Stimulated activated CD4-positive, alpha-beta T cell treated with anti-CD3 and anti-CD28 coated beads, Interleukin-2, amount 100 ng/mL, for 4 hours (primary cell): Measurements from ENCODE around the gene CHPT1.
A peak's percentile ranks its signal among the peaks of the same experiment; 100 is the strongest.
"Not testable (repeated sequence)": the region's sequence is repeated elsewhere in the genome, so short reads cannot be mapped to it uniquely, and the experiment has no call there.

Experiments
- DNase-seq: peaks from one replicate; pipeline ENCODE4 v3.0.0-alpha.2; 2020; ENCODE audit warnings: low read depth

CHPT1 gene

DNA sequence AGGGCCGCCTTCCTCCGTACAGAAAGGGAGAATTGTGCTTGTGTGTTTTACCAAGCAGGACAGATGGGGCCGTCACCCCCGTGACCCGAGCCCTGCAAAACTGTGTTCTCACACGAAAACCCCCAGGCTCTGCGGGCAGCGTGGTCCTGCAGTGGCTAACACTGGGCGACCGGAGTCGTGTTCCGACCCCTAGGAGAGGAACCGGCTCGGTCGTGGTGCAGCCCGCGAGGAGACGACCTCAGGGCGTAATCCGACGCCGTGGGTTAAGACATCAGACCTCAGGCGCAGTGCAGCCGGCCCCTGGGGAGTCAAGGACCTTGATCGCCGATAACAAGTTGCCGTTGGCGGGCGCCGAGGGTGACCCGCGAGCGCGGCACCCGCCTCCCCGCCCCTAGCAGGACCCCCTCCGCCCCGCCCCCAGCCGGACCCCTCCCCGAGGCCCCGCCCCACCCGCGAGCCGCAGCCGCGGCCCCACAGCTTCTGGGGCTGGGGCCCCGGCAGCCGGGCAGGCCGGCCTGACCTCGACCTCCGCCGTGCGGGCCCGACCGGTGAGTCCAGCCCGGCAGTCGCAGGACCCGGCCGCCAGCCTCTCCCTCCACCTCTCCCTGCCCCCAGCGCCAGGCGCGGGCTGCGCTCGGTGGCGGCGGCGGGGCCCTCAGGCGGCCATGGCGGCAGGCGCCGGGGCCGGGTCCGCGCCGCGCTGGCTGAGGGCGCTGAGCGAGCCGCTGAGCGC, at the start of gene CHPT1:
CHPT1 (plus strand) TSS at position 444 of the 733 bp plus-strand sequence; CDS start at position 666, 222 bp downstream.
- DNase-seq: peak; percentile 28

- DNase-seq: no peak
These were observed 49.7 kb upstream of the CHPT1 start for GRCh38 chr12:101647711-101648110.

GRCh38 chr12:101648195-101648594, 49.2 kb upstream of the CHPT1 start:
- DNase-seq: no peak

DNA sequence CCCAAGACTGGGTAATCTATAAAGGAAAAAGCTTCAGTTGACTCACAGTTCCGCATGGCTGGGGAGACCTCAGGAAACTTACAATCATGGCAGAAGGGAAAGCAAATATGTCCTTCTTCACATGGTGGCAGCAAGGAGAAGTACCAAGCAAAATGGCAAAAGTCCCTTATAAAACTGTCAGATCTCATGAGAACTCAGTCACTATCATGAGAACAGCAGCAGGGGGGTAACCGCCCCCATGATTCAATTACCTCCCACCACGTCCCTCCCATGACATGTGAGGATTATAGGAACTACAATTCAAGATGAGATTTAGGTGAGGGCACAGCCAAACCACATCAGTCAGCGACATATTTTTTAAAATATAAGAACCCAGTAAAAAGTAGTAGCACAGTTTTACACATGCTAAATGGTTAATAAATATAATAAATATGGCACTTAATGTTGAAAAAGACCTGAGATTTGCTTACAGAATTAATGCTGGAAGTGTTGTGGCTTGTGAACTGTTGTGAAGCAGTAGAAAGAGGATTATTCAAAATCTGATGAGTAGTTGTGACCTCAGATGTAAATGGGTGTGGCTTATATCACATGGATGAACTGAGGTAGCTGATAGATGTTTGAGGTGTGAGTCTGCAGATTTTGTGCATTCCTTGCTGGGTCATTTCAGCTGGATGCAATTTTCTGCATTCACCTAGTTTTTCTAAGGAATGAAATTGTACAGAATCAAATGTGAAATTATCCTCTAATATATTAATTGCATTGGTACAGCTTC, 46.9 kb upstream of the CHPT1 start:
- DNase-seq: no peak

DNA sequence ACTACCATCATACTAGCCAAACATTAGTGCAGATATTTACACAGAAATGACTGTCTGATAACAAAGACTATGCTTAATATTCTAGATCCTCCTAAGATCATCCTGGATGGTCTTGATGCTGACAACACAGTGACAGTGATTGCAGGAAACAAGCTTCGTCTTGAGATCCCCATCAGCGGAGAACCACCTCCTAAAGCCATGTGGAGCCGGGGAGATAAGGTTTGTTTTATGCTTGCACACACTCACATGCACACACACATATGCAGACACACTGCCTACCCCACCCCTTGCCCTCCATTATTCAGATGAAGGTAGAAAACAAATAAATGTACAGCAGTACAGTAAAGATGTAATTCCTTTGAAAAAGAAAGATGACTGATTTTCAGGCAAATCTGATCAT, 44.4 kb upstream of the CHPT1 start:
- DNase-seq: no peak

- DNase-seq: no peak
These were observed 43.9 kb upstream of the CHPT1 start for GRCh38 chr12:101653503-101653902.

- DNase-seq: no peak
These were observed 43.0 kb upstream of the CHPT1 start for GRCh38 chr12:101654442-101654841.

GRCh38 chr12:101655393-101655792, 42.0 kb upstream of the CHPT1 start:
- no peak for DNase-seq

GRCh38 chr12:101660662-101661061, 36.8 kb upstream of the CHPT1 start:
- DNase-seq: not testable (repeated sequence)

DNA sequence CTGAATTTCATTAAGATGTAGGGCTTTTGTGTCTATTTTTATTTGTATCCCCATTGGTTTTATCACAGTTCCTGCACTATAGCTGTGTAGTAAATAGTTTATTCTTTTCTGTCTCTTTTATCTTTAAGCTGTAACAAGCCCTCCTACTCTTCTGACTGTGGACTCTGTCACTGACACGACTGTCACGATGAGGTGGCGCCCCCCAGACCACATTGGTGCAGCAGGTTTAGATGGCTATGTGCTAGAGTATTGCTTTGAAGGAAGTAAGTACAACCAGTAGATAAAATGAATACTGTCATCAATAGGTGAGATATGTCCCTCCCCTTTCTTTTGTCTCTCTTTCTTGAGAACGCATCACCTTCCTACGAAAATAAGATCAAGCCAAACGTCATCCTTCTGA, 34.1 kb upstream of the CHPT1 start:
- no peak for DNase-seq

DNA sequence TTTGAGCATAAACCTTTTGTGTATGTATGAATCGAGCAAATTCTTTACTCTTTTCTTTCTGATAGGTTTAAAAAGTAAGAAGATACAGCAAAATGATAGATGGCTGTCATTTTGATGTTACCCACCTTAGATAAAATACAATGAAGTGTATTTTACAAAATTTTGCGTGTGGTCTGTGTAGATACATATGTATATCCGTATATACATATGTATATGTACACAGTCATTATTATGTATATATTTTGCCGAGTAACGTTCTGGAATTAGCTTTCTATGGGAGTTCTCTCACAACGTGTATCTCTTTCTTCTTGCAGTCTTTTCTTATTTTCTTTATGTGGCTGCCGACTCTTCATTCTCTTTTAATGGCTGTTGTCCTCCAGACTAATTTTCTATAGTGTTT, 32.4 kb upstream of the CHPT1 start:
- DNase-seq: no peak

DNA sequence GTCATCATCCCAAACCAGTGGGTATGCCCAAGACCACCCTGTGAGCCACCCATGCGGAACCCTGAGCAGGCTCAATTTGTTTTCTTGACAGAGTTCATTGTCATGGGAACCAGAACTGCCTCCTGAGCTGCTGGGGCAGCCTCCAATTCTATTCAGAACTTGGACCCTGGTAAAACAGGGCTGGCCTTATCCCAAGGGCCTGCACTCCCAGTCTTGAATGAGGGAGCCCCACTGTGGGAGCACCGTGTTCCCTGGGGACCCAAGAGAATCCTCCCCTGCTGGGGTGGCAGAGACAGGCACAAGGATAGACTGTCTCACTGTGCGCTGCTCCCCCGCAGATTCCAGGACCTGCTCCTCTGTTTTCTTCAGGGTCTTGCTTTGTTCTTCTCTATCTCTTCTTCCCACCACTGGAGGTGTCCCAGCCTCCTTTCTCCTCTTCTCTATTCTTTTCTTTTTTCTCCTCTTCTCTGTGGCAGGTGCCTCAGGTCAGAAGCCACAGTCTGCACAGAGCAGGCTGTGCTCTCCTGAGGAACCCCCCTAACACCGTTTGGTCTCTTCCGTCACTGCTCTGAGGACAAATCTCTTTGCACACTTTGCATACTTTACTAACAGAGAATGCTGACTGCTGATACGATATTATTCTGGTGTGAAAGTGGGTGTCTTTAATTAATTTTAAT, 31.2 kb upstream of the CHPT1 start:
- no peak for DNase-seq

- DNase-seq: no peak
These were observed 29.8 kb upstream of the CHPT1 start for GRCh38 chr12:101667591-101667990.

DNA sequence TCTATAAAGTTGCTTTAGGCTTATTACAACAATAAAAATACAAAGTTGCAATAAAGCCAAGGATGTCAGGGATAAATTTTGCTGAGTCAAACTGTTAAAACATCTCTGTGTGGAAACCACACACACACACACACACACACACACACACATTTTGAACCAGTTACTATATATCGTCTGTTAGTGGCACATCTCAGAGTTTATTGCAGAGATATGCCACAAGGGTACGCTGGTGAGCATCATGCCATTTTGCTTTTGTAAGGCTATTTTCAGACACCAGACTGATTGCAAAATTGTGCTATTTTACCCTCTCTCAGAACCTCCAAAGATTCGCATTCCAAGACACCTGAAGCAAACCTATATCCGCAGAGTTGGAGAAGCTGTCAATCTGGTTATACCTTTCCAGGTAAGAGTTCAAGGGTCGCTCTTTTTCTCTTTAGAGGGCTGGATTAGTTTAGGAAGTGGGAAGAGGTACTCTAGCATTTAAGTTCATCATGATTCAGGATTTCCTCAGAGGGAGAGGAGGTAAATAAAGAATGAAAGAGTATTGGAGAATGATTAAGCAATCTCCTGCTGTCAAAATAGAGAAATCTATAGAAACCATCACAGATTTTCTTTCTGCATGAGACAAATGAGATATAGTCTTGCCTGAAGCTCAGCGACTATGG, 27.3 kb upstream of the CHPT1 start:
- peak; percentile 6 for DNase-seq

GRCh38 chr12:101671157-101671791, 26.2 kb upstream of the CHPT1 start:
- DNase-seq: peak; percentile 3

- DNase-seq: no peak
These were observed 25.6 kb upstream of the CHPT1 start for GRCh38 chr12:101671833-101672232.

DNA sequence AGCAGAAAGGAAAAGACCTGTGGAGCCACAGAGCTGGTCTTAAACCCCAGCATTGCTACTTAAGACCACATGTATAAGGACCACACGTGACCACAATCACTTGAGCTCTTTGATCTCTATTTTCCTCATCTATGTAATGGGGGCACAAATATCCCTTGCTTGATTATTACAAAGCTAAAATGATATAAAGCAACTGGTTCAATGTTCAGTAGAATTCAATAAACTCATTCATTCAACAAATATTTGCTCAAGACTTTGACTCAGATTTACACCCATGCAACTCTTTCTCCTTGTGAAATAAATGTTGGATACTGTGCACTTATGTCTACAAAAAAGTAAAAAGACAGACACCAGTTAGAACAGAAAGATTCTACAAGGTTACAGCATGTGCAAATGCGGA, 21.9 kb upstream of the CHPT1 start:
- DNase-seq: no peak

- not testable (repeated sequence) for DNase-seq
These were observed 20.9 kb upstream of the CHPT1 start for GRCh38 chr12:101676497-101676896.

- no peak for DNase-seq
These were observed 19.4 kb upstream of the CHPT1 start for GRCh38 chr12:101678081-101678480.

DNA sequence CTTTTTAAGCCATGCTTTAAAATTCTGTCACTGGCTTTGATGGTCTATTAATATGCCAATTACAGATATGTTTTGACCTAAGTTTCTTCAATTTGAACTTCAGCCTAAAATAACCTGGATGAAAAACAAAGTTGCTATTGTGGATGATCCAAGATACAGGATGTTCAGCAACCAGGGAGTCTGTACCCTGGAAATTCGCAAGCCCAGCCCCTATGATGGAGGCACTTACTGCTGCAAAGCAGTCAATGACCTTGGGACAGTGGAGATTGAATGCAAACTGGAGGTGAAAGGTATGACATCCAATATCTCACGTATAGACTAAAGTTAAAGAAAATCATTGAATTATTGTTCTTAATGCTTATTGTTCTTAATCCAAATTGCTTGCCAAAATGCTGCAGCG, 17.2 kb upstream of the CHPT1 start:
- no peak for DNase-seq

GRCh38 chr12:101680647-101681046, 16.8 kb upstream of the CHPT1 start:
- DNase-seq: no peak

DNA sequence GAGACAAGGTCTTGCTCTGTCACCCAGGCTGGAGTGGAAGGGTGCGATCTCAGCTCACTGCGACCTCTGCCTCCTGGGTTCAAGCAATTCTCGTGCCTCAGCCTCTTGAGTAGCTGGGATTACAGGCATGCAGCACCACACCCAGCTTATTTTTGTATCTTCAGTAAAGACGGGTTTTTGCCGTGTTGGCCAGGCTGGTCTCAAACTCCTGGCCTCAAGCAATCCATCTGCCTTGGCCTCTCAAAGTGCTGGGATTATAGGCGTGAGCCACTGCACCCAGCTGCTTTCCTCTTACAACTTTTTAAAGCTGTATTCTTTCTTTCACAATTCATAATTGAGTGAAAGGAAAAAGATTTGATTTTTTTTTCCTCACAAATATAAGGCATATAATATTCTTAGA, 15.8 kb upstream of the CHPT1 start:
- not testable (repeated sequence) for DNase-seq
